Calu3 (cell line): ENCODE measurements around the gene IFNA7. TPM values are rescaled to one million over a fixed set of nuclear protein-coding genes. Genes with fewer than 3 reads are reported as not detected.
"Not testable (repeated sequence)": the region's sequence is repeated elsewhere in the genome, so short reads cannot be mapped to it uniquely, and the experiment has no call there.

Source experiments
- BruUV-seq: library from RNA; stranded (reverse); fragments of 400-500 nt; replicated peaks from 2 replicates; lab custom pipeline; 2021; lab: Mats Ljungman, UMichigan
- CTCF ChIA-PET: fragments of 300-600 bp; sonication (Branson Sonifier 250); formaldehyde crosslinking; loops from one replicate; lab custom pipeline; 2022; ENCODE audit warnings: antibody characterized with exemption; lab: Charles Lee
- DNase-seq: peaks from one replicate; pipeline ENCODE4 v3.0.0; 2022
- H3K27ac Mint-ChIP-seq: one replicate; pipeline ENCODE4 v1.8.0; 2022; ENCODE audit warnings: mixed read lengths; ENCODE audit not compliant: unreplicated experiment
- H3K27me3 Mint-ChIP-seq: one replicate; pipeline ENCODE4 v1.8.0; 2022; ENCODE audit warnings: mixed read lengths; ENCODE audit not compliant: unreplicated experiment
- H3K36me3 Mint-ChIP-seq: one replicate; pipeline ENCODE4 v1.8.0; 2022; ENCODE audit warnings: mild to moderate bottlenecking, moderate library complexity, mixed read lengths; ENCODE audit not compliant: insufficient read depth, unreplicated experiment
- H3K4me1 Mint-ChIP-seq: one replicate; pipeline ENCODE4 v1.8.0; 2022; ENCODE audit warnings: mild to moderate bottlenecking, low read depth, mixed read lengths; ENCODE audit not compliant: unreplicated experiment
- H3K4me3 Mint-ChIP-seq: one replicate; pipeline ENCODE4 v1.8.0; 2022; ENCODE audit warnings: mild to moderate bottlenecking, low read depth, moderate library complexity, mixed read lengths; ENCODE audit not compliant: unreplicated experiment
- H3K9me3 Mint-ChIP-seq: one replicate; pipeline ENCODE4 v1.8.0; 2022; ENCODE audit warnings: low read depth, mixed read lengths; ENCODE audit not compliant: unreplicated experiment
- CTCF ChIP-seq: fragments of 200-600 bp; IDR thresholded peaks from one replicate; pipeline ENCODE4 v1.8.0; 2022; ENCODE audit warnings: antibody characterized with exemption; ENCODE audit not compliant: unreplicated experiment
- intact Hi-C: fragments of 100-400 bp; cut with micrococcal nuclease; formaldehyde crosslinking; loops from one replicate; pipeline ENCODE4 v1.10.0; 2022; ENCODE audit not compliant: unreplicated experiment
- total RNA-seq: library from RNA; stranded (reverse); gene quantifications from 2 replicates; pipeline ENCODE4 v1.2.3, GENCODE V29; 2022

IFNA7 gene
- total RNA-seq, 1 experiment from 2014 or later = not detected

- no peak overlapping the region for H3K27ac Mint-ChIP-seq
- H3K4me1 Mint-ChIP-seq = no peaks in the 10 kb centered on the region
- CTCF ChIA-PET = no interaction called here
- intact Hi-C loops = no loop called here
- no peak for TF ChIP-seq CTCF
- BruUV-seq = no TSS peak
- no peaks in the 10 kb centered on the region for H3K9me3 Mint-ChIP-seq
- no peak for DNase-seq
- peaks cover 7% of the 10 kb centered on the region for H3K27me3 Mint-ChIP-seq
- H3K4me3 Mint-ChIP-seq = no peak overlapping the region
- no peaks in the 10 kb centered on the region for H3K36me3 Mint-ChIP-seq
Observed at GRCh38 chr9:21172156-21172555, 29.8 kb downstream of the IFNA7 start.

GRCh38 chr9:21171351-21171750 lies 30.7 kb downstream of the IFNA7 start:
- Mint-ChIP-seq H3K4me1 (no peaks in the 10 kb centered on the region), H3K9me3 (no peaks in the 10 kb centered on the region), H3K27me3 (no peaks in the 10 kb centered on the region), H3K36me3 (no peaks in the 10 kb centered on the region), H3K4me3 (no peak overlapping the region), H3K27ac (no peak overlapping the region)
- no TSS peak for BruUV-seq
- CTCF ChIA-PET = no interaction called here
- TF ChIP-seq CTCF = no peak
- intact Hi-C loops = no loop called here
- no peak for DNase-seq

- BruUV-seq, H3K9me3 Mint-ChIP-seq, H3K27ac Mint-ChIP-seq, DNase-seq, H3K27me3 Mint-ChIP-seq, H3K4me1 Mint-ChIP-seq, H3K4me3 Mint-ChIP-seq, H3K36me3 Mint-ChIP-seq, intact Hi-C loops, CTCF ChIA-PET: not testable (repeated sequence)
Observed at GRCh38 chr9:21166560-21166959, 35.4 kb downstream of the IFNA7 start, which contains the start of gene IFNA21. IFNA21 (minus strand) TSS chr9:21166660; CDS start chr9:21166612, 48 bp downstream.

- CTCF ChIA-PET = no interaction called here
- Mint-ChIP-seq H3K27me3 (no peaks in the 10 kb centered on the region), H3K9me3 (no peaks in the 10 kb centered on the region)
Observed at GRCh38 chr9:21165516-21165915, 36.5 kb downstream of the IFNA7 start.

More at GRCh38 chr9:21165516-21165915, 36.5 kb downstream of the IFNA7 start:
- DNase-seq = no peak
- TF ChIP-seq CTCF = no peak
- intact Hi-C loops = no loop called here
- Mint-ChIP-seq H3K36me3 (no peaks in the 10 kb centered on the region), H3K4me1 (no peaks in the 10 kb centered on the region), H3K4me3 (no peak overlapping the region), H3K27ac (no peak overlapping the region)
- BruUV-seq = no TSS peak
